CD4-positive, alpha-beta T cell treated with Interleukin-4 for 4 hours (primary cell): ENCODE data around the gene KAT6B.
"Not testable (repeated sequence)": the region's sequence is repeated elsewhere in the genome, so short reads cannot be mapped to it uniquely, and the experiment has no call there.

ENCODE experiments used
- DNase-seq: peaks from one replicate; pipeline ENCODE4 v3.0.0-alpha.2; 2020

The KAT6B gene

DNA sequence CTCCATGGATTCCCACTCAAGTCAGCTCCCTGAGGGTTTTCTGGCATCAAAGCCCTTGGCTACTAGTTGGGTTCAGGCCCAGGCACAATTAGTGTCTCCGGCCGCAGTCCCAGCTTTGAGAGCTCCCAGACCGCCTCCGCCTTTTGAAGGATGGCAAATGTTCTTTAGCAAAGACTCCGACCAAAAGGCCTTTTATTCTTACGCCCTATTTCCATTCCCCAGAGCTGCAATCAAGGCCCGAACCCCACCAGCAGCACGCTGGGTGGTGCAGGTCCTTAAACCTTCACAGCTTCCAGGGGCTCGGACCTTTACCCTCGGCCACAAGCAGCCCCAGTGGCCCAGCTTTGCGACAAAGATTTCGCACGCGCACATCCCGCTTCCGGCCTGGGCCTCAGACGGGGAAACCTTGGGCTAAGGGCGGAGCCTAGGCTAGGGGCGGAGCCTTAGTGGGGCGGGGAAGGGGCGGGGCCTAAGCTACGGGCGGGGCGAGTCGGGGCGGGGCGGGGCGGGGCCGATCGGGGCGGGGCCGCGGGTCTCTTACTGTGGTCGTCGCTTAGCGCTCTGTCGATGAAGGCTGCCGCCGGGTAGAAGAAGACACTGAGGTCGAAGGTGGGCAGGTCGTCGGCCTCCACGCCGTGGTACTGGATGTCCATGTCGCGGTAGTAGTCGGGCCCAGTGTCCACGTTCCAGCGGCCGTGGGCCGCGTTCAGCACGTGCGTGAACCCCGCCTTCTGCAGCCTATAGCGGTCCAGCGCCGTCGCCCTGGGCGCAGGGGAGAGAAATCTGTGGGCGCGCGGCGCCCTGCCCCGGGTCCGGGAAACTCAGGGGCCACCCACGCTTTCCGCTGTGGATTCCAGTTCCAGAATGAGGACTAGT, 217.1 kb downstream of the KAT6B start:
- DNase-seq: peak; percentile 30

GRCh38 chr10:75048669-75049098, 222.3 kb downstream of the KAT6B start:
- DNase-seq: no peak

DNA sequence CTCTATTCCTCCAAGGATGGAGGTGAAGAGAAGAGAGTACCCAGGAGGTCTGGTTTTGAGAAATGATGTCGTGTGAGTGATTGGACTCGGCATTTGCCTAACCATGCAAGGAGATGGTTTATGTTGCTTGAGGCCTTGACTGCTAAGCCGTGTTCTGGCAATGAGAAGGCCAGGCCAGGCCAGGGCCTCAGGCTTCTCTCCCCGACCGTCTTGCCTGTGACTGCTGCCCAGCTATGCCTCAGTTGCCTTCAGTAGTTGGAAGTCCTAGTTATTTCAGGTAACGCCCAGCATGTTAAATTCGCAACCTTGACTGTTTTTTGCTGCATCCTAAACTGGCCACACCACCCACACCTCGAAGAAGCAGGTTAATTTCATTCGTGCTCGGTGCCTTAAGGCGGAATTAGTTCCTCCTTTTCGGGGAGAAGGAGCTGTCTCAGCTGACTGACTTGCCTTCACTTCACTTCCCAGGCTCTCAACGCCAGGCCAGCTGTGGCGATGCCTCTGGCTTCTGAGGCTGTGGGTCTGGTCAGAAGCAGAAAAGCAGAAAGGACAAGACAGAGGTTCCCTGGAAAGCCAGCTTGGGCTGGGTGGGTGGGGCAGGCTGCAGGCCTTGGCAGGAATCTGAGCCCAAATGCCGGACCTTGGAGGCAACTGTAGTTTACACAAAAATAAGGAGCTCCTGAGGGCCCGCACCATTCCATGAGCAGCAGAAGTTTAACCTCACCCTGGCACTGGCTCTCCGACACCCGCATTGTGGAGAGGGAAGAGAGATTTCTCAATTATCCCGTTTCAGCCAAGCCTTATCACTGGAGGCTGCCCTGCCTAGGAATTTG, 223.1 kb downstream of the KAT6B start:
- no peak for DNase-seq

DNA sequence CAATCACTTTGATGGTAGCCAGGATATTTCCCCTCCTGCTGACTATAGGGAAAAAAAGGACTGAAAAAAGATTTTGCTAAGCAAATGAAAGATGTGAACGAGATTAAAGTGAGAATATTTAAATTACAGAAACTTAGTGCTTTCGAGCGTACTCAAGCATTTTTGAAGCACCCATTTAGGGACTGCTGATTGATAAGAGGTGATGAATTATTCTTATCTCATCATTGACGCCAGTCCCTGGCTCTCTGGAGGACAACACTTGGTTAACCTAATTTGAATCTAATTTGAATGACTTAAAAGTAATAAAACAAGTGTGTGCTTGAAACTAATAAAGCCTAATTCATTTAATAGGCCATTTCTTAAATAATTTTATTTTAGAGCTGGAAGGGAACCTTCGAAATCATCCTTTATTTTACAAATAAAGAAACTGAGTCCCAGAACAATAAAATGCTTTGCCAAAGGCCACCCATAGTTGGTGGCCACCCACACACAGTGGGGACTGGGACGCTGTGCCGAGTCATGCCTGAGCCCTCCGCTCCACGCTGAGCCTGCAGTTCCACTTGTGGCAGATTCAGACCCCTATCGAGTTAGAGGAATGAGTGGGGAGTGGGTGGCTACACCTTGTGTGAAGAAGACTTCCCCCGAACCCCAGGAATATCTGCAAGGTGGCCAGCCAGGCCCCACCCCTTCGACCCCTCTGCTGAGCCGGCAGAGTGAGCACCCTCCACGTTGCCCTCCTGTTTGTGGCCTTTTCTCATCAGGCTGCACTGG, 223.9 kb downstream of the KAT6B start:
- DNase-seq: no peak

DNA sequence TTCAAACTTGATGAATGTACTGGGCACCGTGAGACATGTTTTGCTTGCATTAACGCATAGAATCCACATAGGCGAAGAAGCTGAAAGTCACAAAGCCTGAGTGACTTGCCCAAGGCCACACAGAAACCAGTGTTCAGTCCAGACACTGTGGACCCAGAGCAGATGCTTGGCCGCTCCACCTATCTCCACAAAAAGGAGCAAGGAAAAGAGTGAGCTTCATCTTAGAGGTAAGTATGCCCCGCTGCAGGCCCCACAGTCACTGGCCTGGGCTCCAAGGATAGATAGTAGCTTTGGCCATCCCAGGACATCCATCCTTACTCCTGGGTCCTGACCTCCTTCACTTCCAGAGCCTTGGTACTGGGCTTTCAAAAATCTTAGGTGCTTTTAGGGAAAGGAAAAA, 224.9 kb downstream of the KAT6B start:
- no peak for DNase-seq

- not testable (repeated sequence) for DNase-seq
Measured at GRCh38 chr10:75055896-75056406, 229.6 kb downstream of the KAT6B start.

- no peak for DNase-seq
Measured at GRCh38 chr10:75057680-75058079, 231.3 kb downstream of the KAT6B start.

GRCh38 chr10:75058161-75058560, 231.8 kb downstream of the KAT6B start:
- no peak for DNase-seq

GRCh38 chr10:75061709-75062505, 235.5 kb downstream of the KAT6B start:
- DNase-seq: no peak

DNA sequence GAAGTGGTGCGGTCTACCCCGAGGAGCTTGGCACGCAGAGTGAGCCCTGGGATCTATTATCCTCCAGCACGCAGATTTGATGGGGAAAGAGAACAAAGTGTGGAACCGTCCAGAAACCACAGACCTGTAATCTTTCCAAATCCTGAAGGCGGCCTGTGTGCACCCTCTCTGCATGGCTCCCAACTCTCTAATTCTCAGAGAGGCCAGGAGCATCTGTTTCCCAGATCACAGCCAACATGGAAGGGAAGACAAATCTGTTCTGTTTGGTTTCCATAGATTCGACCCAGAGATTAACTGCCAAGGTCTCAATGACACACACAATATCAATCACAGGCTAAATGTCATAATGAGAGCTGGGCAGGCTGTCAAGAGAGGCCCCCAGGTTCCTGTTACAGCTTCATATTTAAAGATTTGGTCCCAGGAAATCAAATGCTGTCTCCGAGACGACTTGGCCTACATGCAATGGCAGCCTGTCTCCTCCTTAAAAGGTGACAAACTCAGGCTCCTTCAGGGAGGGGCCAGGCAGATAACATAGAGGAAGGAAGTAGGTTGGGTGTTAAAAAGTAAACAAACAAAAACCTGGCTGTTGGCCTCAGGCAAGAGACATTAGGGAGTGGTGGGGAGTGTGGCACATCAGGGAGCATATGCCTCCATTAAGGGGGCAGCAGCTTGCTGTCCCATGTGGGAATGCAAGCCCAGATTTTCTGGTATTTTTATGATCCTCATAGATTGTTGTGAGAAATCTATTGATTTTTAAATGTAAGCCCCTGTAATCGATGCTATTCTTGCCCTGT, 236.3 kb downstream of the KAT6B start:
- DNase-seq: no peak

DNA sequence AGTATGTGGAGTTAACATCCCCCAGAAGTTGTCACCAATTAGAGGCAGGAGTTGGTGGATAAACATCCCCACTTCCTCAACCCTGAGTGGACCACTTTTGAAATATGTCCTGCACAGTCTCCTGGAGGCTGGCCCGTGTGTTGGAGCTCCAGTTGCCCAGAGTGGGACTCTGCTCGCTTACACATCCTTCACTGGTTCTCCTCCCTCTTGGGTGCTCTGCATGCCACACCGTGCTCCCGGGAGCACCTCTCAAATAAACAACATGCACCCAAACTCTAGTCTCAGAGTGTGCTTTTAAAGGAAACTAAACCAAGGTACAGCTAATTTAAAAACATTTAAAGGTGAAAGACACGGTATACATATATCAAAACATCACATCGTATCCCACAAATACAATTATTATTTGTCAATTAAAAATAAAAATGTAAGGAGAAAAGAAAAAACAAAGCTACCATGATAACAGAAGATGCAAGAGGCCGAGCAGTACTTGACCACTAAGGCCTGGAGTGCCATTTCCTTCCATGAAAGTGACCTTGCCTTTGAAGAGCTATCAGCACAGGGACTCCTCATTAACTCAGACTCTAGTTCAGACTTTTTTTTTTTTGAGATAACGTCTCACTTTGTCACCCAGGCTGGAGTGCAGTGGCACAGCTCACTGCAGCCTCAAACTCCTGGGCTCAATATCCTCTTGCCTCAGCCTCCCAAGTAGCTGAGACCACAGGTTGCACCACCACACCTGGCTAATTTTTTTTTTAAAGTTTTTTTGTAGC, 237.2 kb downstream of the KAT6B start:
- no peak for DNase-seq

GRCh38 chr10:75065076-75065475, 238.7 kb downstream of the KAT6B start:
- DNase-seq: no peak

DNA sequence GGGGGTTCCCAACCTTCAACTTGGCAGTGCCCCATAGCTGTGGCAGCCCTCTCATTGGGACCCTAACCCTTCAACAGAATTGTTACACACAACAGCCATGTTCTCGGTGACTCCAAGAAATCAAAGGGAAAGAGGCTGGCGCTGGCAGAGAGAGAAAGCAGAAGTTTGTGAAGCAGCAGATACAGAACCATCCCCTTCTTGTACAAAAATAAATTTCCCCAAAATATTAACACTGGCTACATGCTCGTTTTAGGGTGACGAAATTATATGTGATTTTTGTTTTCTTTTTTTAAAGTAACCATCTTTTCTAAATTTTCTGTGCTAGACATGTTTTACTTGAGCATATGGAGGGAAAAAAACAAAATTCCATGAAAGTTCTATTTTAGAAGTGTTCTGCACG, 239.9 kb downstream of the KAT6B start:
- DNase-seq: no peak

DNA sequence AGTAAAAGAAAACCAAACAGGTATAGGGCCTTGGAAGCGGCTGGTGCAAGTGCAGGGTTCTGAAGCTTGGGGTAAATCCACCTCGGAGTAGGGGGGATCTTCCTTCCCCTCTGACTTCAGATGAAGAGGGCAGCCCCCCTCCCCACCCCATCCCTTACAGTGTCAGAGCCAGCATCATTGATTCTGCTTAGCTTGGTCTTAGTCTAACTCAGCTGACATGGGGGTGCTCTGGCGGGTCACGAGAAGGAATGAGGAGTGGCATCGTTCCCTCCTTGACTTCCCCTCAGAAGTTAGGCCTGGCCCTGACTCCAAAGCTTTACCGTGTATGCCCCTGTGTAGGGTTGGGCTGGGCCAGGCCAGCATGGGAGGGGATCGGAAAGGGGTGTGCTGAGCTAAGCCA, 240.9 kb downstream of the KAT6B start:
- DNase-seq: no peak

DNA sequence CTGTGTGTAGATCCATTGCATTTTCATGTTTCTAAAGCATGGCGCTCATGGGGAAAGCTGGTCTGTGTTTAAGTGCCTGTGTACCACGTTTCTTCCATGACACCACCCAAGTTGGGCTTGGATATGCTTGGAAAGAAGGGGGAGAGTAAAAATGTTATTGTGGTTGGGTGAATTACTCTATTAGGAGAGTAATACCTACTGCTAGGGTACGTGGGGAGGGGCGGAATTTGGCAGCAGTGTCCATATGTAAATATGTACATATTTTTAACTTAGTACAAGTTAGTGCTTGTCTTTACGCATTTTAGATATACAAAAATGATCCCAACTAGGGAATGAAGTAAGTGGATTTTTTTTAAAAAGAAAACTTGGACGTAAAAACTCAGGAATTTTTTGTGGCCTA, 242.1 kb downstream of the KAT6B start:
- DNase-seq: no peak

GRCh38 chr10:75070476-75070875, 244.1 kb downstream of the KAT6B start:
- DNase-seq: no peak

DNA sequence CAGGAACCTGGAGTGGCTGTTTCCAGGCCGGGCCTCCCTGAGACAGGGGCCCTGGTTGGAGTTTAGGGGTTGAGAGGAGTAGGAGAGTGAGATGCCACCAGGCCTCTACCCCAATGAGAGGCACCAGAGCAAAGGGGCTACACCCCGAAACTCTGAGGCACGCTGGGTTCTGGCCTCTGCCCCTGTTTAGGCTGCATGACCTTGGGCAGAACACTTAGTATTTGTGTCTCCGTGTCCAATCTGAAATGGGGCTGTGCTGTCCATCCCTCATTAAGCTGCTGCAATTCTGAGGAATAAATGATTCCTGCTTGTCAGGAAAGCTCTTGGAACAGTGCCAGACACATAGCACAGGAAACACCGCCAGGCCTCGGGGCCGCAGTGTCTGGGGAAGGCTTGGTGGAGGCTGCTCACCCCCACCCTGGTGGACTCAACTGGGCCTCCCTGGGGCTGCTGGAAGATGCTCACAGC, 244.6 kb downstream of the KAT6B start:
- DNase-seq: no peak

- no peak for DNase-seq
Measured at GRCh38 chr10:75071756-75072155, 245.4 kb downstream of the KAT6B start.

DNA sequence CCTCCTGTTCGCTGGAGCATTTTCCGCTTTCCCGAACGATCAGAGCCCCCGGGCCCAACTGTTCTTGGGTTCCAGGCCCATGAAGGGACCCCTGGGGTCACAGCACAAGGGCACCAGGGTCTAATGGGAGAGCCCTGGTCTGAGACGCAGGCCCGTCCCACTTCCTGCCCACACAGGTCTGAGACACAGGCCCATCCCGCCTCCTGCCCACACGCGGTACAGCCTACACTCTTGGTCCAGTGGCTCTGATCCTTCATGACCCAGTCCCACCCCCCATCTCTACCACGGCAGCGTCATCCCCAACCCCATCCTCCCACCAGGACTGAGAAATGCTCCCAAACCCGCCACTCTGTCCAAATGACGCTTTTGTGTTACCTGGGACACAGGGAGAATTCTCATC, 246.3 kb downstream of the KAT6B start:
- DNase-seq: no peak

- no peak for DNase-seq
Measured at GRCh38 chr10:75073442-75073841, 247.0 kb downstream of the KAT6B start.
